ENCODE results near the gene TMEM132D. TPM values are rescaled to one million over a fixed set of nuclear protein-coding genes. Genes with fewer than 3 reads are reported as not detected.

Gene TMEM132D
- total and polyA plus RNA-seq, 2 donors from 2014 or later = 0.13 TPM; not detected in 1

DNA sequence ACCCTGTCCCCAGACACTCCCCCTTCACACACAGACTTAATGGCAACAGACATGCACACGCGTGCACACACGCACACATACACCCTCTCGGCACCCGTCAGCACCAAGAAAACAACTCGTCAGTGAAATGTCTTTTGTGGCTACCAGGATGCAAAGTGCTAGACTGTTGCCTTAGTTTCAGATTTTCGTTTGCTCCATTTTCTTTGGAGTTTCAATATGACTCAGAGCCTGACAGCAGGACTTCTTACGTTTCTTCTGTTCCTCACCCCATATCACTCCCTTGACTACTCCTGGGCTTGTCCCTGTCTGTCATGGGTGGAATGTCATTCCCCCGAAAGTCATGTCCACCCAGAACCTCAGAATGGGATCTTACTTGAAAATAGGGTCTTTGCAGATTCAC, 867.7 kb downstream of the TMEM132D start:
- H3K4me1 ChIP-seq (ENCODE audit: control insufficient read depth in 2 of 3, insufficient read depth in 2 of 3, low read depth in 1 of 3, low read length in 3 of 3) = no peaks in the 10 kb centered on the region
- no peaks in the 10 kb centered on the region for H3K27me3 ChIP-seq (ENCODE audit: control insufficient read depth, insufficient read depth, low read length)
- no peaks in the 10 kb centered on the region for H3K36me3 ChIP-seq (ENCODE audit: control insufficient read depth in 2 of 3, insufficient read depth in 3 of 3, low read length in 3 of 3)
- no peak overlapping the region for H3K9ac ChIP-seq (ENCODE audit: low read length in 3 of 3)
- no peaks in the 10 kb centered on the region for H3K9me3 ChIP-seq (ENCODE audit: control insufficient read depth in 2 of 3, insufficient read depth in 1 of 3, low read length in 3 of 3)
- no peak overlapping the region for H3K27ac ChIP-seq (ENCODE audit: low read depth in 2 of 2, low read length in 2 of 2)
- intact Hi-C loops (cut with DNase I) = no loop called here
- FAIRE-seq (no peak), DNase-seq (no peak)
- H3K4me3 ChIP-seq (ENCODE audit: low read length in 3 of 3) = no peak overlapping the region
- TF ChIP-seq, protein P1, sequence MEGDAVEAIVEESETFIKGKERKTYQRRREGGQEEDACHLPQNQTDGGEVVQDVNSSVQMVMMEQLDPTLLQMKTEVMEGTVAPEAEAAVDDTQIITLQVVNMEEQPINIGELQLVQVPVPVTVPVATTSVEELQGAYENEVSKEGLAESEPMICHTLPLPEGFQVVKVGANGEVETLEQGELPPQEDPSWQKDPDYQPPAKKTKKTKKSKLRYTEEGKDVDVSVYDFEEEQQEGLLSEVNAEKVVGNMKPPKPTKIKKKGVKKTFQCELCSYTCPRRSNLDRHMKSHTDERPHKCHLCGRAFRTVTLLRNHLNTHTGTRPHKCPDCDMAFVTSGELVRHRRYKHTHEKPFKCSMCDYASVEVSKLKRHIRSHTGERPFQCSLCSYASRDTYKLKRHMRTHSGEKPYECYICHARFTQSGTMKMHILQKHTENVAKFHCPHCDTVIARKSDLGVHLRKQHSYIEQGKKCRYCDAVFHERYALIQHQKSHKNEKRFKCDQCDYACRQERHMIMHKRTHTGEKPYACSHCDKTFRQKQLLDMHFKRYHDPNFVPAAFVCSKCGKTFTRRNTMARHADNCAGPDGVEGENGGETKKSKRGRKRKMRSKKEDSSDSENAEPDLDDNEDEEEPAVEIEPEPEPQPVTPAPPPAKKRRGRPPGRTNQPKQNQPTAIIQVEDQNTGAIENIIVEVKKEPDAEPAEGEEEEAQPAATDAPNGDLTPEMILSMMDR (IDR thresholded peaks at IDR 0.05; ENCODE audit: borderline replicate concordance, extremely low read depth, insufficient read depth) = no peak

DNA sequence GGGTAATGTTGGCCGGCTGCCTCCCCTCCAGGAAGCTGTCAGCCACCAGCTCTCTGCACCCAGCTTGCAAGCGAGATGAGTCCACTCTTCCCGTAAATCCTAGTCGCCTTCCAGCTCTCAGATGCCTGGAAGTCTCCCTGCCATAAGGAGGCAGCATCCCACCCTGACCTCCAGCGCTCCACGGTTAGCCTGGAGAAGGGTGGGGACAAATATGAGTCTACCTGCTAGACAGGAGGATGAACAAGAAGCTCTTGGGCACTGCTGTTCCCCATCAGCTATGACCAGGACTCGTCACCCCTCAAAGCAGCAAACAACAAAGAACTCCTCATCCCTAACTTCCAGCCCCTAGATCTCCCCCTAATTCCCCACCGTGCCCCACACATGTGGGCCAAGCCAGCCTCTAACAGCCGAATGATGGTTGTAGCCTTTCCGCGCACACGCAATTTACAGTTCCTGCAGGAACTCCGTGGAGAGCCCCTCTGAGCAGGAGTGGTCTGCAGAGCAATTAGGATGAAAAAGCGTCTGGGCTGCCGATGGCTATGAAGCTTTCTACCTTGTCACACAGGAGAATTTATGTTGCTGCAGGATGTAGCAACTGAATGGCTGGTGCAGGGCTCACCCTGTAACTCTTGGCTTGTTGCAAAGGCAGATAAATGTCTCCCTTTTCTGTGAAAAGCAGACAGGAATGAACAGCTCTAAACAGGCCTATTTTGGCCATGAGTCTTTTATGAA, 869.1 kb downstream of the TMEM132D start:
- intact Hi-C loops (cut with DNase I) = no loop called here
- Histone ChIP-seq H3K27ac (ENCODE audit: low read depth in 2 of 2, low read length in 2 of 2) (no peak overlapping the region), H3K27me3 (ENCODE audit: control insufficient read depth, insufficient read depth, low read length) (no peaks in the 10 kb centered on the region), H3K9me3 (ENCODE audit: control insufficient read depth in 2 of 3, insufficient read depth in 1 of 3, low read length in 3 of 3) (no peaks in the 10 kb centered on the region), H3K36me3 (ENCODE audit: control insufficient read depth in 2 of 3, insufficient read depth in 3 of 3, low read length in 3 of 3) (no peaks in the 10 kb centered on the region), H3K9ac (ENCODE audit: low read length in 3 of 3) (no peak overlapping the region), H3K4me1 (ENCODE audit: control insufficient read depth in 2 of 3, insufficient read depth in 2 of 3, low read depth in 1 of 3, low read length in 3 of 3) (no peaks in the 10 kb centered on the region), H3K4me3 (ENCODE audit: low read length in 3 of 3) (no peak overlapping the region)
- TF ChIP-seq, protein P1 (IDR thresholded peaks at IDR 0.05; ENCODE audit: borderline replicate concordance, extremely low read depth, insufficient read depth) = no peak
- peak in 1 of 5 donors; percentile 13 for DNase-seq
- FAIRE-seq = no peak

DNA sequence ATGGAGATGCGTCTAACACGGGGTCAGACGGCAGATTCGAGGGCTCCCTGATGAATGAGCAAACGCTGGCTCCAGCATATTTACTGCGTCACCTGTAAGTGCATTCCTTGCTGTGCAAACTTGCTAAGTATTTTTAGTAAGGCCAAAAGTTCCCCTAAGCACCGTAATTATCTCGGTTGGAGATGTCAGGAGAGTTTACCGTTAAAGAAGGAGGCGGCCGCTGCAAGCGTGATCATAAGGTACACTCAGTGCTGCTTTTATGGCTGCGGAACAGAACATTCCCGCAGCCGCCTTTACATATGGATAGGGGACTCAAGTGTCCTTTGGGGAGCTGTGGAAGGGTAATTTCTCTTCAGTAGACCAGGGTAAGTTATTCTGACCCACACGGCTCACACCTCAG, 875.0 kb downstream of the TMEM132D start:
- H3K36me3 ChIP-seq (ENCODE audit: control insufficient read depth in 2 of 3, insufficient read depth in 3 of 3, low read length in 3 of 3) = no peaks in the 10 kb centered on the region
- H3K9me3 ChIP-seq (ENCODE audit: control insufficient read depth in 2 of 3, insufficient read depth in 1 of 3, low read length in 3 of 3) = no peaks in the 10 kb centered on the region
- TF ChIP-seq, protein P1 (IDR thresholded peaks at IDR 0.05; ENCODE audit: borderline replicate concordance, extremely low read depth, insufficient read depth) = no peak
- H3K27ac ChIP-seq (ENCODE audit: low read depth in 2 of 2, low read length in 2 of 2) = no peak overlapping the region
- peak in 1 of 5 donors; percentile 17 for DNase-seq
- intact Hi-C loops (cut with DNase I) = no loop called here
- no peak overlapping the region for H3K9ac ChIP-seq (ENCODE audit: low read length in 3 of 3)
- no peaks in the 10 kb centered on the region for H3K27me3 ChIP-seq (ENCODE audit: control insufficient read depth, insufficient read depth, low read length)
- no peak for FAIRE-seq
- H3K4me1 ChIP-seq (ENCODE audit: control insufficient read depth in 2 of 3, insufficient read depth in 2 of 3, low read depth in 1 of 3, low read length in 3 of 3) = no peaks in the 10 kb centered on the region
- no peak overlapping the region for H3K4me3 ChIP-seq (ENCODE audit: low read length in 3 of 3)

All from kidney (tissue), 14 donors.